ENCODE results near the gene PFN1.

The PFN1 gene

DNA sequence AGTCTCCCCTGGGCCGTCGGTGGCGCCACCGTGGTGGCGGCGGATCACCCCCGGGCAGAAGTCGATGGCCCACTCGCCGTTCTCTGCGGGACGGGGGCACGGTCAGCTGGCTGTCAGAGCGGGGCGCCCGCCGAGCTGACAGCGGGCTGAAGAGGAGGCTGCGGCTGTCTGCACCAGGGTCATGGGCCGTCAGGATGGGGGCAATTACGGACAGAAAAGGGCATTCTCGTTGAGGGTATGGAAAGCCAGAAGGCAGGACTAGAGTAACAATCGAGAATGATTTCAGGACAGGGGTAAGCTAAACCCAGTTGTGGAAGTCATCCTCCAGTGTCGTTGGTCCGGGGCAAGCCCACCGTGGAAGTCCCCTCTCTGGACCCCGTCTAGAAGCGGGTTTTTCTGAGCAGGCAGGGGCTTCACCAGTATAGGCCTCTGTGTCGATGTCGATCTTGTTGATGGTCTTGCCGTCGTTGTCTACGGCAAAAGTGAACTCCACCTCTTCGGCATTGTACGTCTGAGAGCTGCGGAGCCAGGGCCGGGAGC, 47.2 kb downstream of the PFN1 start:
- H3K36me3 ChIP-seq (ENCODE audit: control insufficient read depth, insufficient read depth, low read length), result peaks cover 3% of the 10 kb centered on the region
- H3K27ac ChIP-seq (ENCODE audit: low read depth, low read length), result no peak overlapping the region
- peaks cover 2% of the 10 kb centered on the region for H3K4me1 ChIP-seq (ENCODE audit: control insufficient read depth, insufficient read depth, low read length)
- peak overlapping the region; percentile 67 for H3K4me3 ChIP-seq (ENCODE audit: low read length)
- H3K9ac ChIP-seq (ENCODE audit: low read length), result peak overlapping the region; percentile 22
- peaks cover 12% of the 10 kb centered on the region for H3K27me3 ChIP-seq (ENCODE audit: control insufficient read depth, insufficient read depth, low read length)

DNA sequence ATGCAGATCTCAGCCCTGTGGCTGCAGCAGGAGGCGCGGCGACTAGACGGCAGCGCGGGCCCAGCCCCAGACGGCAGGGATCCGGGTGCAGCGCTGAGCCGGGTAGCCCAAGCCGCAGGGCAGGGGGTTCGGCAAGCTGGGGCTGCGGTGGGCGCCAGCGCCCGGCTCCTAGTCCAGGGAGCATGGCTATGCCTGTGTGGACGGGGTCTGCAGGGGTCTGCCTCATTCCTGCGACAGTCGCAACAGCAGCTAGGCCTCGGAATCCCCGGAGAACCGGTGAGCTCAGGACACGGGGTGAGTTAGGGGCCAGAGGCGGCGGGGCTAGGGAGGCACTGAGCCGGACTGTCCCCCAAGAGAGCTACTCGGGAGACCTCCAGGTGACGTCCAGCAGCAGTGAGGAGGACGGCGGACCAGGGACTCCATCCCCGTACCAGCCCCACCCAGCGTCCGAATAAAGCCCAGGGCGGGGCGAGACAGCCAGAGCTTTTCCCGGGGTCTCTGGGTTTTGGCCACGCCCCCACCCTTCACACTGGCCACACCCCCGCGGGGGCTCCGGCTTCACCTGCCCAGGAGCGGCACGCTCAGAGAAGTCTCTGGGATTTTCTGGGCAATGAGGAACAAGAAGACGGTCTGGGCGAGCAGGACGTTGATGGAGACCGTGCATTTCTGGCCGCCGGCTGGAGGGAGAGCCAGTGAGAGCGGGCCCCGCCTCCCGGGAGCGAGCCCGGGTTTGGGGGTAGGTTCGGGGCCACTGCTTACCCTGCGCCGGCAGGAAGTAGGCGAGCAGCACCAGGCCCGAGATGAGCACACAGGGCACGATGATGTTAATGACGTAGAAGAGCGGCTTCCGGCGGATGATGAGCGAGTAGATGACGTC, 47.9 kb downstream of the PFN1 start:
- H3K4me1 ChIP-seq (ENCODE audit: control insufficient read depth, insufficient read depth, low read length), result peaks cover 2% of the 10 kb centered on the region
- H3K9ac ChIP-seq (ENCODE audit: low read length), result no peak overlapping the region
- peaks cover 10% of the 10 kb centered on the region for H3K36me3 ChIP-seq (ENCODE audit: control insufficient read depth, insufficient read depth, low read length)
- H3K4me3 ChIP-seq (ENCODE audit: low read length), result peak overlapping the region; percentile 67
- H3K27ac ChIP-seq (ENCODE audit: low read depth, low read length), result no peak overlapping the region
- peaks cover 12% of the 10 kb centered on the region for H3K27me3 ChIP-seq (ENCODE audit: control insufficient read depth, insufficient read depth, low read length)

DNA sequence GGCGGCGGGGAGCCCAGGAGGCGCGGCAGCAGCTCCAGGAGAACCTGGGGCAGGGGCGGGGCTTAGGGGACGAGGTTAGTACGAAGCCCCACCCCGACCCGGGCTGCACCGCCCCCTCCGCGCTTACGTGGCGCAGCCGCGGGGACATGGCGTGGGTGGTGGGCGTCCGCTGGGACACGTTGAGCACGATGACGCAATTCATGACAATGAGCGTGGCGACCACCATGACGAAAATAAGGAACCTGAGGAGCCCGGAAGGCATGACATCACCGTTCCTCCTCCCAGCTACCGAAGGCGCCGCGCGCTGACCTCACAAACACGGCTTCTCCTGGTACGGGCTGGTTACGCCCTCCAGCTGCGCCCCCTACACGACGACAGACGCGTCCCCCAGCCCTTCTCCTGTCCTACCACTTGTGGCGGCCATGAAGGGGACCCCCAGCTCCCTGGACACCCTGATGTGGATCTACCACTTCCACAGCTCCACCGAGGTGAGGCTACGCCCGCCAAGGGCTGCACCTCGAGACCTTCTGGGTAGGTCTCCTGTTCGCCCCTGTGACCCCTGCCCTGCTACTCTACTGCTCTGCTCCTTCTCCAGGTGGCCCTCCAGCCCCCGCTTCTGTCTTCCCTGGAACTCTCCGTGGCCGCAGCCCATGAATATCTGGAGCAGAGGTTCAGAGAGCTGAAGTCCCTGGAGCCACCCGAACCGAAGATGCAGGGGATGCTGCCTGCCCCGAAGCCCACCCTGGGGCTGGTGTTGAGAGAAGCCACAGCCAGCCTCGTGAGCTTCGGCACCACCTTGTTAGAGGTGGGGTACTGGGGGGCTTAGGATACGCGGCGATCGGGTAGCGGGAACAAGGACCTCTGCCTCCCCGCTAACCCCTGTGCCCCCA, 48.7 kb downstream of the PFN1 start, which contains the start of gene C17orf107:
Gene C17orf107, plus strand, starts transcription at position 196 of the 890 bp plus-strand sequence. Its CDS starts 227 bp downstream, at position 423.
- H3K4me3 ChIP-seq (ENCODE audit: low read length), result peak within 1 kb of the TSS; percentile 67
- peaks cover 12% of the 10 kb centered on the region for H3K27me3 ChIP-seq (ENCODE audit: control insufficient read depth, insufficient read depth, low read length)
- peaks cover 18% of the 10 kb centered on the region for H3K36me3 ChIP-seq (ENCODE audit: control insufficient read depth, insufficient read depth, low read length)
- H3K9ac ChIP-seq (ENCODE audit: low read length), result peak within 1 kb of the TSS; percentile 32
- peaks cover 2% of the 10 kb centered on the region for H3K4me1 ChIP-seq (ENCODE audit: control insufficient read depth, insufficient read depth, low read length)
- no peak within 1 kb of the TSS for H3K27ac ChIP-seq (ENCODE audit: low read depth, low read length)

DNA sequence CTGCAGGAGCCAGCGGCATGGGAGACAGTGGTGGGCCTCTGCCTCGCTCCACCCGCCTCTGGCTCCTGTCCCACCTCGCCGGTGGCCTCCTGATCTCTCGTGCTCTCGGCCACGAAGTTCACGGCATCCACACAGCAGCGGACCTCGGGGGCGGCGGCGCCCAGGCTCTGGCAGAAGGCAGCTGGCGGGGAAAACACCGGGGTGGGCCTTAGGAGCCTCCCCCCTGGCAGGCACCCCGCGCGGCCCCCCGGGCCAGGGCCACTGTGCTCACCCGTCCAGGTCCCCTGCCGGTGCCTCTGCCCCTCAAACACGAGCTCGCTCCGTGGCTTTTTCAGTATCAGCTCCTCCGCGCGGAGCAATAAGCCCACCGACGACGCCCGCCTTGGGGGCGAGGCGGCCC, 49.4 kb downstream of the PFN1 start:
- no peak overlapping the region for H3K27ac ChIP-seq (ENCODE audit: low read depth, low read length)
- peaks cover 2% of the 10 kb centered on the region for H3K4me1 ChIP-seq (ENCODE audit: control insufficient read depth, insufficient read depth, low read length)
- H3K9ac ChIP-seq (ENCODE audit: low read length), result no peak overlapping the region
- H3K27me3 ChIP-seq (ENCODE audit: control insufficient read depth, insufficient read depth, low read length), result peaks cover 12% of the 10 kb centered on the region
- H3K36me3 ChIP-seq (ENCODE audit: control insufficient read depth, insufficient read depth, low read length), result peaks cover 23% of the 10 kb centered on the region
- H3K4me3 ChIP-seq (ENCODE audit: low read length), result peak overlapping the region; percentile 67

DNA sequence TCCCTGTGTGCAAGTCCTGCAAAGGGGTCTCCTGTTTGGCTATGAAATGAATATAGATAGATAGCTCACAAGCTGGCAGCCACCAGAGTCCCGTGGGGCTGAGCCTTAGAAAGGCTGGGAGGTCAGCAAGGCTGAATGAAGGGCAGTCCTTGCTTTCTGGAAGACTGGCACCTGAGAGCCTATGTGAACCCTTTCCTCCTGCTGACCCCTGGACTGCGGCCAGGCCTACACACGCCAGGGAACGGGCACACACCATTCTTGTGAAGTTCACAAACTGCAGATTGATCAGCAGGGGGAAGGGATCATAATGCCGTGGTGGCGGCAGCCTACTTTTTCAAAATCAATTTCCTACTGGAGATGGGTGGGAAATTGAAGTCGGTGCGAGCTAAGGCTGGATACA, 50.0 kb downstream of the PFN1 start:
- H3K4me1 ChIP-seq (ENCODE audit: control insufficient read depth, insufficient read depth, low read length), result peaks cover 2% of the 10 kb centered on the region
- no peak overlapping the region for H3K27ac ChIP-seq (ENCODE audit: low read depth, low read length)
- H3K27me3 ChIP-seq (ENCODE audit: control insufficient read depth, insufficient read depth, low read length), result peaks cover 12% of the 10 kb centered on the region
- H3K9ac ChIP-seq (ENCODE audit: low read length), result no peak overlapping the region
- no peak overlapping the region for H3K4me3 ChIP-seq (ENCODE audit: low read length)
- peaks cover 25% of the 10 kb centered on the region for H3K36me3 ChIP-seq (ENCODE audit: control insufficient read depth, insufficient read depth, low read length)

DNA sequence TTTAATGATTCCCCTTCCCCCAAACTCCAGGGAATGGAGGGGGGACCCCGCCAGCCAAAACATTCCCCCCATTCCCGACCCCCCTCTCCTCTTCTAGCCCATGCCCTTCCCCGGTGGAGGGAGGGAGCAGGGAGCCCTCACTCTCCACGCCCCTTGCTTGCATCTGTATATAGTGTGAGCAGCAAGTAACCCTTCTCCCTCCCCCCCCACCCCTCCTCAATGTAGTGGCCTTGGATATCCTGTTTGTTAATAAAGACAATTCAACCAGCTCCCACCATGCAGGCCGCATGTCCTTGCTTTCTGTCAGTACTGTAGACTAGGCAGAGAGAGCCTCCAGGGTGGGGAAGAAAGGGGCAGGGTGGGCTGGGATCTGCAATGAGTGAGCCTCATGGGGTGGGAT, 50.5 kb downstream of the PFN1 start:
- no peak overlapping the region for H3K27ac ChIP-seq (ENCODE audit: low read depth, low read length)
- H3K9ac ChIP-seq (ENCODE audit: low read length), result no peak overlapping the region
- H3K36me3 ChIP-seq (ENCODE audit: control insufficient read depth, insufficient read depth, low read length), result peaks cover 28% of the 10 kb centered on the region
- H3K27me3 ChIP-seq (ENCODE audit: control insufficient read depth, insufficient read depth, low read length), result peaks cover 12% of the 10 kb centered on the region
- H3K4me3 ChIP-seq (ENCODE audit: low read length), result no peak overlapping the region
- H3K4me1 ChIP-seq (ENCODE audit: control insufficient read depth, insufficient read depth, low read length), result peaks cover 2% of the 10 kb centered on the region

DNA sequence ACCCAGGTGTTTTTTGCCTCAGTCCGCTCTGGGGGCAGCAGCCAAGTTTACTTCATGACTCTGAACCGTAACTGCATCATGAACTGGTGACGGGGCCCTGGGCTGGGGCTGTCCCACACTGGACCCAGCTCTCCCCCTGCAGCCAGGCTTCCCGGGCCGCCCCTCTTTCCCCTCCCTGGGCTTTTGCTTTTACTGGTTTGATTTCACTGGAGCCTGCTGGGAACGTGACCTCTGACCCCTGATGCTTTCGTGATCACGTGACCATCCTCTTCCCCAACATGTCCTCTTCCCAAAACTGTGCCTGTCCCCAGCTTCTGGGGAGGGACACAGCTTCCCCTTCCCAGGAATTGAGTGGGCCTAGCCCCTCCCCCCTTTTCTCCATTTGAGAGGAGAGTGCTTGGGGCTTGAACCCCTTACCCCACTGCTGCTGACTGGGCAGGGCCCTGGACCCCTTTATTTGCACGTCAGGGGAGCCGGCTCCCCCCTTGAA, 51.1 kb downstream of the PFN1 start:
- peaks cover 12% of the 10 kb centered on the region for H3K27me3 ChIP-seq (ENCODE audit: control insufficient read depth, insufficient read depth, low read length)
- H3K36me3 ChIP-seq (ENCODE audit: control insufficient read depth, insufficient read depth, low read length), result peaks cover 28% of the 10 kb centered on the region
- no peak overlapping the region for H3K27ac ChIP-seq (ENCODE audit: low read depth, low read length)

DNA sequence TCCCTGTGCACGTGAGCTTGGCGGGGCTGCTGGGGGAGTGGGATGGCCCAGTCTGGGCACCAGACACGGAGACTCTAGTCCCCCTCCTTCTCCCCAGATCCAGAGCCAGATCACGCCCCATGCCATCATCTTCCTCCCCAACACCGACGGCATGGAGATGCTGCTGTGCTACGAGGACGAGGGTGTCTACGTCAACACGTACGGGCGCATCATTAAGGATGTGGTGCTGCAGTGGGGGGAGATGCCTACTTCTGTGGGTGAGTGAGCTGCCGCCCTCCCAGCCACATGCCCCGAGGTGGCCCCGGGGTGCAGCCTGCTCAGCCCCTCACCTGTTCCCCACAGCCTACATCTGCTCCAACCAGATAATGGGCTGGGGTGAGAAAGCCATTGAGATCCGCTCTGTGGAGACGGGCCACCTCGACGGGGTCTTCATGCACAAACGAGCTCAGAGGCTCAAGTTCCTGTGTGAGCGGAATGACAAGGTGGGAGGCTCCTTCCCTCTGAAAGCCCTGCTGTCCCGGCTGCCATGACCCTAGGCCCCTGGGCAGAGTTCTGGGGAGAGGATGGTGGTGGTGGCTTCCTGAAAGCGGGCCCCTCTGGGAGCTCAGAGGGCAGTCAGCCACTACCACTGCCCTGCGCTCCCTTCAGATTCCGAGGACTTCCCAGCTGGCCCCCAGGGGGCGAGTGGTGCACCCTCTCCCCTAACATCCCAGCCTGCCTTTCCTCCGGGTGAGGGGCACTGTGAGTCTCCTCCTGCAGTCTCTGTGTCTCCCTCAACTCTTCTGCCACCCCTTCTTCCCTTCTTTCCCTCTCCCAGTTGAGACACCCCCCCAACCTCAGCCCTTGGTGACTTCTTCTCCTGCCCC, 51.8 kb downstream of the PFN1 start:
- H3K36me3 ChIP-seq (ENCODE audit: control insufficient read depth, insufficient read depth, low read length), result peaks cover 33% of the 10 kb centered on the region

More for the DNA sequence above, 51.1 kb downstream of the PFN1 start:
- Histone ChIP-seq H3K9ac (ENCODE audit: low read length) (no peak overlapping the region), H3K4me3 (ENCODE audit: low read length) (no peak overlapping the region), H3K4me1 (ENCODE audit: control insufficient read depth, insufficient read depth, low read length) (peaks cover 2% of the 10 kb centered on the region)

DNA sequence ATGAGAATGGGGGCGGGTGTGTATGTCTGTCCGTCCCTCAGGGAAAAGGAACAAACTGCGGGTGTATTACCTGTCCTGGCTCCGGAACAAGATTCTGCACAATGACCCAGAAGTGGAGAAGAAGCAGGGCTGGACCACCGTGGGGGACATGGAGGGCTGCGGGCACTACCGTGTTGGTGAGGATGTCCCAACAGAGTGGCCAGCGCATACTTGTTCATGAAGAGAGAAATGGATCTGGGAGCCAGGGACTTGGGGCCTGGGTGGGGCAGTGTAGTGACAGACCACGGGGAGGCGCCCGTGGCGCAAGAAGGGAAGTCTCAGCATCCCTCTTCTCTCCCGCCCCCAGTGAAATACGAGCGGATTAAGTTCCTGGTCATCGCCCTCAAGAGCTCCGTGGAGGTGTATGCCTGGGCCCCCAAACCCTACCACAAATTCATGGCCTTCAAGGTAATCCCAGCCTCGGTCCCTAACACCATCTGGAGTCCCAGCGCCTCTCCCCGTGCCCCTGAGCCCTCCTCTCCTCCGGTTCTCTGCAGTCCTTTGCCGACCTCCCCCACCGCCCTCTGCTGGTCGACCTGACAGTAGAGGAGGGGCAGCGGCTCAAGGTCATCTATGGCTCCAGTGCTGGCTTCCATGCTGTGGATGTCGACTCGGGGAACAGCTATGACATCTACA, 52.5 kb downstream of the PFN1 start:
- no peak overlapping the region for H3K27ac ChIP-seq (ENCODE audit: low read depth, low read length)
- no peak overlapping the region for H3K9ac ChIP-seq (ENCODE audit: low read length)
- peaks cover 12% of the 10 kb centered on the region for H3K27me3 ChIP-seq (ENCODE audit: control insufficient read depth, insufficient read depth, low read length)
- peaks cover 2% of the 10 kb centered on the region for H3K4me1 ChIP-seq (ENCODE audit: control insufficient read depth, insufficient read depth, low read length)
- no peak overlapping the region for H3K4me3 ChIP-seq (ENCODE audit: low read length)
- H3K36me3 ChIP-seq (ENCODE audit: control insufficient read depth, insufficient read depth, low read length), result peaks cover 40% of the 10 kb centered on the region

More for the DNA sequence above, 51.8 kb downstream of the PFN1 start:
- Histone ChIP-seq H3K4me1 (ENCODE audit: control insufficient read depth, insufficient read depth, low read length) (peaks cover 2% of the 10 kb centered on the region), H3K27me3 (ENCODE audit: control insufficient read depth, insufficient read depth, low read length) (peaks cover 12% of the 10 kb centered on the region), H3K9ac (ENCODE audit: low read length) (no peak overlapping the region), H3K27ac (ENCODE audit: low read depth, low read length) (no peak overlapping the region), H3K4me3 (ENCODE audit: low read length) (no peak overlapping the region)
